ENCODE data around the gene FHL2.

FHL2 gene

DNA sequence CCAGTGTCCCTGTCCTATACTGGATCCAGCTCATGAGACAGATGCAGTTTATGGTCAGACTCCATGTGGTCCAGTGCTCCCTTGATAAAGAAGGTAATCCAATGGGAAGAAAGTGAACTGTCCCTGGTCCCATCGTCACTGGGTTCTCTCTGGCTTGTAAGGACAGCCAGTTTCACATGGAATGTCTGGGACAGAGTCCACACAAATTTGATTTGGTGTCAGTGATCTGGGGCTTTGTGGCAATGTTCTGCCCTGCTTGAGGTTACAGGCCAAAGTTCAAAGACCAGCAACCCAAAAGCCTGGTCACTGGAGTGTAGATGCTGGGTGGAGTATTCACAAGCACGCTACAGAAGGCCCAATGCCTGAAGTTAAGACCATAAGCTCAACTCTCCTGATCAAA lies 22.2 kb upstream of the FHL2 start:
- no peak for FAIRE-seq

DNA sequence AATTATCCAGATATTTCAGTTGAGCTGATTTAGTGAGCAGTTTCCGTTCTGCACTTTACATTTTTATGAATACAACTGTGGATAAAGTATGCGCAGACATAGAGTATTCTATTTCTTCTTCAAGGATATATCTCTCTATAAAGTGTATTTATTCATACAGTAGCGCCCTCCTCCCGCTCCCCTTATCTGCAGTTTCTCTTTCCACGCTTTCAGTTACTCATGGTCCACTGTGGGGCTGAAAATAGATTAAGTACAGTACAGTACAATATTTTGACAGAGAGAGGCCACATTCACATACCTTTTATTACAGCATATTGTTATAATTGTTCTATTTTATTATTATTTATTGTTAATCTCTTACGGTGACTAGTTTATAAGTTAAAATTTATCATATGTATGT lies 19.7 kb upstream of the FHL2 start:
- FAIRE-seq = no peak

DNA sequence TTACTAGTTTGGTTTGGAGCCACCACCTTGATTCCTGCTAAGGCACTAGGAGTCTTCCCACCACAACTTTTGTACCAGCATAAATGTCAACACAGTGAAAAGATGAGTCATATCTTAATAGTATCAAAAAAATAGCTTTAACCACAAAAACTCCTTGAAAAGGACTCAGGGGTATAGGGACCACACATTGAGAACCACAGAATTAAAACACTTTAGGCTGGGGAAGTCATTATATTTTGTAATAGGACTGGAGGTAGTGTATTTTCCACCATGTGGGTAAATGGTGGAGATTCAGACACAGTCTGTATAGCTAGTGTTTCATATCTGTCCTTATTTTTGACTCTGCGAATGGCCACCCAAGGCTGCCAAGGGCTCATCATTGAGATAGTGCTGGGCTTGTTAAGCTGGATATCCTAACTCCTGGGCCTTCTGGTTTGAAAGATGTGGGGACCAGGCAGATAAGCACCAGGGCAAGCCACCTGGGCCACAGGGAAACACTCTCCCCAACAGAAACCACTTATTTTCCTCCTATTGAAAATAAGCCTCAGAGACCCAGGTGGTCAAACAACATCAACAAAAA lies 19.1 kb upstream of the FHL2 start:
- no peak for FAIRE-seq

DNA sequence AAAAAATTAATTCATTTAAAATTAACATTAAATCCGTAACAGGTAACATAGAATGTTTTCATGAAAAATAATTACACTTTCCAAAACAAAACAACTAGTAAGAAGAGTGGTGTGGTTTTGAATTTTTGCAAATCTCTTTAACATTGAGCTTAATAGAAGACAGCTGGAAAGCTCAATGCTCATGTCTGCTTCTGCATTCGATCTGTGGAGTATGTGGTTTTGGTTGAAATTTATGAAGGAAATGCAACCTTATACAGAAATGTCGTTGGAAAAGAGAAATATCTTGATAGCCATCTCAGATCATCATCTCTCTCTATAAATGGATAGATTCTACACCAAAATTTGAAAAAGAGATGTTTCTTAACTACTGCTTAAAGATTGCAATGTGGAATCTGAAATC lies 17.3 kb upstream of the FHL2 start:
- FAIRE-seq = no peak

DNA sequence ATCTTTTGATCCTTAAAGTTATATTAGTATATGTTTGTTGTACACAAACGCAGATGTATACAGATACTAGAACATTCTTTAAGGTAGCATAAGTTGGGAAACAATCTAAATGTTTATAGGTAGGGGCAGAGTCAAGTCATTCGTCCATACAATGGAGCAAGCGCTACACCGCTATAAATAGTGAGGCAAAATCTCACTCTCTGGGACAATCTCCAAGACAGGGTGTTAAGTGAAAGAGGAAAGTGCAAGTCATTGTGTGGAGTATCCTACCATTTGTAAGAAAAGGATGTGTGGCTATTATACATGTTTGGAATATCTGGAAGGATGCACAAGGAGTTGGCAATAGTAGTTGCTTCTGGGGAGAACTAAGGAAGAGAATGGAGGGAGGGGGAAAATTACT lies 16.2 kb upstream of the FHL2 start:
- FAIRE-seq = no peak

DNA sequence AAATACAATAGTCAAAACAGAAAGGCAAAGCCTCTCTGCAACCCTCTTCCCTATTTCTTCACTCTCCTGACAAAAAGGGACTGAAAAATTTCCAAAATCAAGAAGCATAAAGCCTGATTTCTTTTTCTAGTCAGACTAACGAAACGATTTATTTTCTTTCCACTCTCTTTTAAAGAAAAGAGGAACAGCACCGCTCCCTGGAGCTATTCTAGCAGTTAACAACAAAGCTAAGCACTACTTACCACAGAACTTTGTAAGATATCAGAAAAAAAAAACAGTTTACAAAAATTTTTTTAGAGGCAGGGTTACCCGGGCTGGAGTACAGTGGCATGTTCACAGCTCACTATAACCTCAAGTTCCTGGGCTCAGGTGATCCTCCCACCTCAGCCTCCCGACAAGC lies 14.4 kb upstream of the FHL2 start:
- FAIRE-seq = no peak

DNA sequence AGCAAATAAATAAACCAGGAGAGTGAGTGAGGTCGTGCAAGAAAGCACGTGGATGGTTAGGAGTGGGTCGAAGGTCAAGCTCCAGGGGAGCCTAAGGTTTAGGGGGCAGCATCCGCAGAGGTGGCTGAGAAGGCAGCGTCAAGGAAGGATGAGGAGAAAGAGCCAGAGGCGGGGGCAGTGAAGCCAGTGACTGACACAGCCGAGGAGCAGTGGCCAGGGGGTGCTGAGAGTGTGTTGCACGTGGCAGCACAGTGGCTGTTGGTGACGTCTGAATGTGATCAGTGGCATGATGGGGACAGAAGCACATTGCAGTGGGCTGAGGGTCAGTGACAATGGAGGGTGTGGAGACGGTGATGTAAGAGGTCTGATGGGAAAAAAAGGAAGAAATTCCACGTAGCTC lies 13.7 kb upstream of the FHL2 start:
- FAIRE-seq = no peak

DNA sequence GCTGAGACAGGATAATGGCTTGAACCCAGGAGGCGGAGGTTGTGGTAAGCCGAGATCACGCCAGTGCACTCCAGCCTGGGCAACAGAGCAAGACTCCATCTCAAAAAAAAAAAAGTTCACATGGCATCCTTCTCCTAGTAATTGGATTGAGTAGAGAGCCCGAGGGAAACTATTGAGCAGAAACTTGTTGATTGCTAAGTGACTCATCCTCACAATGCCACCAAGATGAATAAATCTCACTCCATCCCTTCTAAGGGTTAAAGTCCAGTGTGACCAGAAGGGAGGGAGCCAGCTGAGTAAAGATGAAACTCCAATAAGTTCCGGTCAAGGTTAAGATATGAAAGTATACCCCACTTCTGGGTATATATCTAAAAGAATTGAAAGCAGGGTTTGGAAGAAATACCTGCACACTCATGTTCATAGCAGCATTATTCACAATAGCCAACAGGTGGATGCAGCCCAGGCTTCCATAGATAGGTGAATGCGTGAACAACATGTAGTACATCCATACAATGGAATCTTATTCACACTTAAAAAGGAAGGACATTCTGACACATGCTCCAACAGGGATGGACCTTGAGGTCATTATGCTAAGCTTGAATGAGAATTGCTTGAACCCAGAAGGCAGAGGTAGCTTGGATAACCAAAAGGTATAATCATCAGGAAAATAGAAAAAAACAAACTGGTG lies 13.0 kb upstream of the FHL2 start:
- FAIRE-seq = no peak

DNA sequence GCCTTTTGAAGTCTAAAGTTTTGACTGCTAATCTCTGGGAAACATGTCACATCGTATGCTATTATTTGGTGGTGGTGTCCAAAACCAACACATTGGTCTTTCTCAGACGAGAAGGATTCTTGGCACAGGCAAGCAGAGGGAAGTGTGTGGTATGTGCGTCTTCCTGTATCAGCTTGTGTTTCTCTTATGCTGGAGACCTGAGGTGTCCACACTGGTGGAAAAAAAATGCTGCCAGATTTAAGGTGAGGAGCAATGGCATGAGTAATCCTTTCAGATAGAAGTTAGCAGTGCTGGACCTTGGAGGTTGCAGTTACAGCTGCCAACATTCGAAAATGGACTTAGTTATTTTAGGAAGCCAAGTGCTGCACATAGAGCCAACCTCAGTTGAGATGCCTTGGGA lies 11.7 kb upstream of the FHL2 start:
- FAIRE-seq = no peak

DNA sequence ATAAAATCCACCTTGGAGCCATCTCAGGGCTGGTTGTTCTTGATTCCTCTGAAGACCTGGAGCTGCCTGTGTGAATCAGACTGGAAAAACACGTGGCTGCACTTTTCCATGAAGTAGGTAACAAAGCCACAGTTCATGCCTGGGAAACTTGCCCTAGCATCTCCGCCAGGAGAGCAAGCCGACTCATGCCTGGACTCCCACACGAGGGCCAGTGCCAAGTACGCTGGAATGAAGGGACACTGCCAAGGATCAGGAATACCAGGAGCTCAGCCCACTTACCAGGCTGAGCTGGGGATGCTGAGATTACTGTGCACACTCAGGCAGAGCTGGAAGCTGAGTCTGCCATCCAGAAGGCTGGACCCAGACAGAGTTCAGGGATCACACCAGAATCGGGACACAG lies 10.9 kb upstream of the FHL2 start:
- FAIRE-seq = no peak

DNA sequence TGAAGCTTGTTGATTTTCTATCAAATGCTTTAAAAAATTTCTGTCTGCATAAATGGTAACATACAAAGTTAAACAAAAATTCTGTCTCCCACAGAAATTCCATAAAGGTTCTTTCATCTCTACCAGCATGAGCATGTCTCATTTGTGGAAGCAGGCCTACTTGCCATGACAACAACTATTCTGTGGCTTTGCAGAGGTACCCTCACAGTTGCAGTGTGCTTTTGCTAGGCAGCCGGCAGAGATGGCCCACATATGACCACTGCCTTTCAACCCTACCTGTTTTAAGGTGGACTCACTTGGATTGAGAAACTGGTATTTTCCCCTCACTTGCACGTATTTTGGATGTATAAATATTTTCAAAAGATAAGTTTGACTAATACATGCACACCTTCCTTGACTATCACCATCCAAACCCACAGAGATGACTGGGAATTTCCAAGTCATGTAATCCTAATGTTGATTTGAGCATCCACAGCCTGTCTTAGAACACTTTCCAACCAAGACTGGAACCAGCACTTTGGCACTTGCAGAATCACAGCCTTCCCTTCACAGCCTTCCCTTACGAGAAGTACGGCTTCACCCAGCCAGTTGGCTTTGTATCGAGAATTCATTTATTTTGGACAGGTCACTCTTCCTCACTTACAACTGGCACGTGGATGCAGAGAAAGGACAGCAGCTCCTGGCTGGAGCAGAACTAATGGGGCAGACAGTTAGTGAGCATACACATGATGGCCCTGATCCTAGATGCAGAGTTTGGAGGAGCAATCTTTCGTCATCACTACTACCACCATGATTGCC lies 9.3 kb upstream of the FHL2 start:
- FAIRE-seq = no peak

DNA sequence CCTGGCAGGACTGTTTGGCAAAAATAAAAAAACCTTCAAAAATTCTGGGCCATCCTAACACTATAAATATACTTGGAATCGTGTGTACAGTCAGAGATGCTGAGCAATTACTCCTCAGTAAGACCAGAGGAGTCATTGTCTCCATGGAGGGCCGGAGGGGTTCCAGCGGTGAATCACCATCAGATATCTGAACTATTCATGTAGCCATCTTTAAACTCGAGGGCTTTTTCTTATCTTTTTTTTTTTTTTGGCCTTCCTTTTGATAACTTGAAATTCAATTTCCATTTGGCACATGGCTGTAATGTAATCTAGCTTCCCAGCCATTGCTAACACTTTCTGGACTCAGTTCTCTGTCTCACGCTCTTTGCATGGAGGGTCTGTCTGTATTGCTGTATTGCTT lies 7.4 kb upstream of the FHL2 start:
- FAIRE-seq = no peak

DNA sequence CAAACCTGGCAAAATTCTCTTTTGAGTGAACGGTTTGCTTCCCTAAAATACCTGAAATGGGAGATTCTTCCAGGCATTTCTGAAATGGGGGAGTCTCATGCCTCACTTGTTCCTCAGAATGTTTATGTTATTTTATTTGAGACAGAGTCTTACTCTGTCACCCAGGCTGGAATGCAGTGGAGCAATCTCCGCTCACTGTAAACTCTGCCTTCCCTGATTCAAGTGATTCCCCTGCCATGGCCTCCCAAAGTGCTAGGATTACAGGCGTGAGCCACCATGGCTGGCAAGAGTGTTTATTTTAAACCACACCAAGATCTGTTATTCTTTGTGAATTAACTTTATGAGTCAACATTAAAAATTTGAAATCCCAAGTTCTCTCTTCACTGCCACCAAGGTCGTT lies 6.4 kb upstream of the FHL2 start:
- FAIRE-seq = no peak

DNA sequence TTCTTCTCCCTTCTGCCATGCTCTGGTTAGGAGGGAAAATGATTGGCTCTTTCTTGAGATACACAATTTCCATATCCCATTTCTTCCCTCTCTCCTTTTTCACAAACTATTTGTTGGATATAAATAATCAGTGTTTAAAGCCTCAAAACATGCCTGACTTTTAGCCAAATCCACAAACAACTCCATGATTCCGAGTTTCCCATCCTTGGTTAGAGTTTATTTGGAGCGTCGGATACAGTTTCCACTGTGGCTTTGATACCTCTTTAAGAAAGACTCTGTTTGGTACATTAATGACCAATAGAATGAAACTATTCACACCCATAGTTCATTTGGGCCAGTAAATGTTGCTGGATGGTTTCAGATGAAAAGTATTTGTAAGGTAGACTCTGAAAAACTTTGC lies 5.9 kb upstream of the FHL2 start:
- no peak for FAIRE-seq

DNA sequence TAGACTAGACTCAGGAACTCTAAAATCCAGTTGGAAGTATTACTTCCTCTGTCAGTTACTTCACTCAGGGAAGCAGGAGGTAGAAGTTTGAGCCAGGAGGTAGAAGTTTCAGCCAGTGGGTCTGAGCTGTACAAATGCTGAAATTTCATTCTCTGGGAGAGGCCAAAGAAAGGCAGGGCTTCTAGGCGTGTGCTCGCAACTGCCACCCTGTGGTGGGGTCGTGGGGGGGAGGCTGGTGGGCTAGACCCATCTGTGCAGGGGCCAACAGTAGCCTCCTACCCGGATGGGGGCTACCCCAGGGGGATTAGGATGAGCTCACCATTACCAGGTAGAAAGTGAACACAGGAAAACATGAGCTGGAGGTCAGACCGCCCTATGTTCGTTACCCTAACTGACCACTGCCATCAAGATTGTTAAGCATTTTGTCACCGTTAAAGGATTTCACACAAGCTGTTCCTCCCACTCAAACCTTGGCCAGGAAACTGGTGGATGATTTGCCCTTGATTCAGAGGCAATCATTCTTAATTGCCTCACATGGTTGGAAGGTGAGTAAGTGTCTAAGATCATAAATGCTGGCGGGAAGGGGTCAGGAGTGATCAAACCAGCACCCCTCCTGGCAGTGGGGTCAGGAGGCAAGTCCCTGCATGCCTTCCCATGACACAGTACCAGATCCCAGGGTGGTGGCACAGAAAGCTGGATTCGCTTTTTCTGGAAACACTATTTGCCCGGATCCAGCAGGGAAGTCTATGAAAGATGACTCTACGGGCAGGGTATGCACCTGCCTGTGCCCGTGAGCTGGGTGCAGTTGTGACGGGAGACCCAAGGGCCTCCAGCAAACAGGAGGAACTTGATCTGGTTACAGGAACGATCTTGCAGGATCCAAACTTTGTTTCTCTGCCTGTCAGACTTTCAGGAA lies 5.2 kb upstream of the FHL2 start:
- FAIRE-seq = no peak

DNA sequence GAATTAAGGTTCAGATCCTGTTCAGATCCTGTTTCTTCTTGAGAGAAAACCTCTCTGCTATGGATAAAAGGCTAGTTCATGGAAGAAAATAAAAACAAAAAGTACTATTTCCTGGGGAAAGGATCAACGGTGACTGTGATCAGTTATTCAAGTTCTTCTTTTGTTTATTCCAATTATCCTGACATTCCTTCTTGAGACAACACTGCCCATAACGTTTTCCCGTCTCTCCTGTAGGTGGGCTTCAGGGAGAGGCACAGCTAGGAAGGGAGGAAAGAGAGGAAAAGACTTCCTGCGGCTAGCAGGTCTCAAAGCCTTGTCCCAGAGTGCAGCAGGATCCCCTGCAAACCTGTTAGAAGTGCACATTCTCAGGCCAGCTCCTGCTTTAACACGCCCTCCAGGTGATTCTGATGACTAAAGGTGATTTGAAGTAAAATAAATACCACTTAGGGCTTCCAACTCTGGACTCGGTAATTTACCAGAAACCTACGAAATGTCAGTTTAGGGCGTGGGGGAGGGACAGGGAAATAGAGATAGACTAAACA lies 4.5 kb upstream of the FHL2 start:
- no peak for FAIRE-seq

DNA sequence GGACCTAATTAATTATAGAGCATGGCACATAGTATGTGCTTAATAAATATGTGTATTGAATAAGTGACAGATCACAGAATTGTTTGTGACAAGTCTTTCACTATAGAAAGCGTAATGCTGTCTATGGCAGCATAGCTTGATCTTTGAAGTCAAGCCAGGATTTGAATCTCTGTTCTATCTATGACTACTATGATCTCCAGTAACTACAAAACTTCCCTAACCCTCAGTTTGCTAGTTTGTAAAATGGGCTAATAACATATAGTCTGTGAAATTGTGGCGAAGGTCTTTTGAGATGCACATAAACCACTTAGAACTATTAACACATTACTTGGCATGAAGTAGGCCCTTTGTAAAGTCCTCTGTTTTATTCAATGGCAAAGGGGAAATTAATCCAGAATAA lies 4.0 kb upstream of the FHL2 start:
- no peak for FAIRE-seq

DNA sequence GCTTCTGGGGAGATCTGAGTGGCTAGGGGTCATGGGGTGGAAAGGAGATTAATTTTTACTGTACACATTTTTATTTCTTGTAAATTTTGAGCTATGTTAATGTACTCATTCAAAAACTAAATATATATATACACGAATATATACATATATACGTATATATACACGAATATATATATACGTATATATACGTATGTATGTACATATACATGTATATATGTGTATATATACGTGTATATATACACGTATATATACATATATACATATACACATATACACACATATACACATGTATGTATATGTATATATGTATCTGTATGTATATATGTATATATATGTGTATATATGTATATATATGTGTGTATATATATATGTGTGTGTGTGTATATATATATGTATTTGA lies 3.0 kb upstream of the FHL2 start:
- FAIRE-seq = peak; percentile 68

DNA sequence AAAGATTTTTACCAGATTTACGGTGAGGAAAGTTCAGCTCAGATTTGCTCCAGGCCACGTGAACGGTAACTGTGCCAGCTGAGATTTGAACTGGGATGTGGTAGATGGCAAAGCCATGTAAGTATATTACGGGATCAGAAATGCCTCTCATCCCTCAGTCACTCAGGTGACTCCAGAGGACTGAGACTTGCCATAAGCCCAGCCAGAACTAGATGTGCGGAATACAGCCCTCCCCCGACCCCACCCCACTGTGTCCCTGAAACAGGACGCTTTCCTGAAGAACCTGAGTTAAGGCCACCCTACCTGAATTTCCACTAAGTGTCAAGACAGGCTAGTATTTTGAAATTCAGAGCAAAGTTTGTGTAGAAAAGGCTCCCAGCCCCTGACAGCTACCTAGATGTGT lies 1.3 kb upstream of the FHL2 start:
- no peak for FAIRE-seq

DNA sequence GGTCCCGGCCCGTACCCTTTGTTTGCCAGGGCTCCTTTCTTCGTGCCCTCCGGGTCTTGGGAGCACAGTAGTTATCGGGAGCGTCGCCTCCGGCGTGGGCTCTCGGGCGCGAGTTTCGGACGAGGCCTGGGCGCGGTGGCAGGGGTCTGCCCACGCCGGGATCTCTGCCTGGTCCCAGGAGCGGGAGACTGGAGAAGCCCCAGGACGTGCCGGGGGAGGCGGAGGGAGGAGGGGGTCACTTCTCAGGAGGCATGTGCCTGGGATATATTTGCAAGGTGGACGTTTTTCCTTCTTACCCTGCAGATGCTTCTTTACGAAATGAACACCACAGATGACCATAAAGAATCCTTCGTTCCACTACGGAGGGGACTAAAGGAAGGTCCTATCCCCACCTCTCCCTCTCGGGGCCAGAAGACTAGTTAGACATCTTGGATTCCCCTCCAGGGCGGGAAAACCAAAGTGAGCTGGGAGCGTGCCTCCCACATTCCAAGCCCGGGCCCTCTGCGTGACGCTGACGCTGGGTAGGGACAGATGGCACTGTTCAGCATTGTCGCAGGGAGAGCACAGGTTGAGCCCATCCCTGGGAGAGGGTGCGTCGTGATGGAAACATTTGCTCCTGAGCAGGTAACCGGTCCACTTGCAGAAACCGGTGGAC lies 483 bp upstream of the FHL2 start:
- no peak for FAIRE-seq

DNA sequence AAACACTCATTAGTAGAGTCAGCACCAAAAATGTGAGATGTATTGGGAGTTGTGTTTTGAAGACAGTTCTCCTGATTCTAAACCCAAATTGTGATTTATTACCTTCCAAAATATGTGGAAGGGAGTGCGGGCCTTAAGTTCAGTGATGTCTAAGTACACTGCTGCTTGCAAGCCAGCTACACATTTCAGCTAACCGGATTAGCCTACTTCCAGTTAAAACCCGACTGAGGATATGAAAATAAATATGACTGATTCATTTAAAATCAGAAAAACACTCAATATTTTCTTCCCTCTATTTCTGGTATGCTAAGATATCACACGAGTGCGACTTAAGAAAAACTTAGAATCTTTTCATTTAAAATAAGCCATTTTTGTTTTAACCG lies 907 bp downstream of the FHL2 start:
- no peak for FAIRE-seq

DNA sequence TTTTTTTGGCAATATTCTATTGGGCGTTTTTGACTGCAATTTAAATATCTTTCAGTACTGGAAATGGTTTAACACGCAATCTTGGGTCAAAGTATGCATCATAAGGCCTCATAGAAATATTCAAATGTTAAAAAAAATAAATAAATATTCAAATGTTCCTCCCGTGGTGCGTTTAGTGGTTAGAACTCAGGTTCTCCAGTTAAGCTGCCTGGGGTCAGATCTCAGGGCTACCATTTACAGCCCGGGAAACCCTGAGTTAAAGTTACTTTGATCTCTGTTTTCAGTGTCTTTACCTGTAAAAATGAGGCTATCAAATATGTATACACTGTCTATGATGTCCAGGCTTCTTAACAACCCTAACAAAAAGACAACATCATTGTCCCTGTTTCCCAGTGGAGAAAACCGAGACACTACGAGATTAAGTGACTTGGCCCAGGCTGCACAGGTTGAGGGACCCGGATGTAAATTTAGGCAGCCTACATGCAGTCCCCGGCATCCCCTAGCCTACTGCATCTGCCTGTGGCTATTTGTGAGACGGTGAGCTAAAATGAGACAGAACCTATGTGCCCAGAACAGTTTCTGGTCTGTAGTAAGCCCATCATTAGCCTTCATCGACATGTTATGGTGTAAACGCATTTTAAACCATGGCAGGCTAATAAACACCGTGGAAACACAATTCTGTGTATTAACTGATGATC lies 1.7 kb downstream of the FHL2 start:
- no peak for FAIRE-seq

Data from A204.1 (cell line).